Measurements from ENCODE around the gene SLC35G4.

The SLC35G4 gene

DNA sequence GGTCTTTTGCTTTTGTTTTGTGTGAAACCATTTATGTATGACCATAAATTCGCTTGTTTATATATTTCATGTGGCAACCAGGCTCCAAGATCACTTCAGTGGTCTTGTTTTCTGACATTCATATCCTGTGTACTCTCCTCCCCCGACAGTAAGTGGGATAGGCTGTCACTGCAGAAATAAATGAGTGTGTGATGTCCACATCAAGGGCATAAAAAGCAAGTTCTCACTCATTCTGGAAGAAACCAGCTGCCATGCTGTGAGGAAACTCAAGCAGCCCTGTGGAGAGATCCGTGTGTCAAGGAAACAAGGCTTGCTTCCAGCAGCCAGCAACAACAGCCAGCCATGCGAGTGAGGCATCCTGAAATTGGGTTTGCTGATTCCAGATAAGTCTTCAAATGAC is 40.4 kb downstream of the SLC35G4 start:
- no peak for DNase-seq
- H3K9me3 ChIP-seq (ENCODE audit: severe bottlenecking) = no peaks in the 10 kb centered on the region
- no peaks in the 10 kb centered on the region for H3K36me3 ChIP-seq
- H3K4me3 ChIP-seq (ENCODE audit: low read depth, low read length) = no peak overlapping the region
- no peak overlapping the region for H3K27ac ChIP-seq
- TF ChIP-seq, protein P1, sequence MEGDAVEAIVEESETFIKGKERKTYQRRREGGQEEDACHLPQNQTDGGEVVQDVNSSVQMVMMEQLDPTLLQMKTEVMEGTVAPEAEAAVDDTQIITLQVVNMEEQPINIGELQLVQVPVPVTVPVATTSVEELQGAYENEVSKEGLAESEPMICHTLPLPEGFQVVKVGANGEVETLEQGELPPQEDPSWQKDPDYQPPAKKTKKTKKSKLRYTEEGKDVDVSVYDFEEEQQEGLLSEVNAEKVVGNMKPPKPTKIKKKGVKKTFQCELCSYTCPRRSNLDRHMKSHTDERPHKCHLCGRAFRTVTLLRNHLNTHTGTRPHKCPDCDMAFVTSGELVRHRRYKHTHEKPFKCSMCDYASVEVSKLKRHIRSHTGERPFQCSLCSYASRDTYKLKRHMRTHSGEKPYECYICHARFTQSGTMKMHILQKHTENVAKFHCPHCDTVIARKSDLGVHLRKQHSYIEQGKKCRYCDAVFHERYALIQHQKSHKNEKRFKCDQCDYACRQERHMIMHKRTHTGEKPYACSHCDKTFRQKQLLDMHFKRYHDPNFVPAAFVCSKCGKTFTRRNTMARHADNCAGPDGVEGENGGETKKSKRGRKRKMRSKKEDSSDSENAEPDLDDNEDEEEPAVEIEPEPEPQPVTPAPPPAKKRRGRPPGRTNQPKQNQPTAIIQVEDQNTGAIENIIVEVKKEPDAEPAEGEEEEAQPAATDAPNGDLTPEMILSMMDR (IDR thresholded peaks at IDR 0.05; ENCODE audit: low read depth, low read length) = no peak
- peaks cover 24% of the 10 kb centered on the region for H3K27me3 ChIP-seq (ENCODE audit: insufficient read depth, low read depth, severe bottlenecking)

DNA sequence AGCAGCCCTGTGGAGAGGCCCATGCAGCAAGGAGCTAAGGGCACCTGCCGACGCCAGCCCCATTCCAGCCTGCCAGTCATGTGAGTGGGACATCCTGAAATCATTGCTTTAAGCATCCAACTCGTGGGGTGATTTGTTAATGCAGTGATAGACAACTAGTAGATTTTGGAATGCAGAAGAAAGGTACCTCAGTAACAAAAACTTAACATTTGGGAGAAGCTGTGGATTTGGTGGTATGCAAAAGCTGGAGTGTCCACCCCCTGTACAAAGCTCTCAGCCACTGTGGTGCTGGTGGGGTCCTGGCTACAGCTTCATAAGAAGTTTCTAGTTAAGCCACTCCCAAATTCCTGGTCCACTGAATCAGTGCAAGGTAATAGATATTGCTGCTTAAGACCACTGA is 42.5 kb downstream of the SLC35G4 start:
- TF ChIP-seq, protein P1 (IDR thresholded peaks at IDR 0.05; ENCODE audit: low read depth, low read length) = no peak
- Histone ChIP-seq H3K27ac (no peak overlapping the region), H3K27me3 (ENCODE audit: insufficient read depth, low read depth, severe bottlenecking) (peaks cover 28% of the 10 kb centered on the region), H3K36me3 (no peaks in the 10 kb centered on the region), H3K9me3 (ENCODE audit: severe bottlenecking) (no peaks in the 10 kb centered on the region), H3K4me3 (ENCODE audit: low read depth, low read length) (no peak overlapping the region)
- no peak for DNase-seq

DNA sequence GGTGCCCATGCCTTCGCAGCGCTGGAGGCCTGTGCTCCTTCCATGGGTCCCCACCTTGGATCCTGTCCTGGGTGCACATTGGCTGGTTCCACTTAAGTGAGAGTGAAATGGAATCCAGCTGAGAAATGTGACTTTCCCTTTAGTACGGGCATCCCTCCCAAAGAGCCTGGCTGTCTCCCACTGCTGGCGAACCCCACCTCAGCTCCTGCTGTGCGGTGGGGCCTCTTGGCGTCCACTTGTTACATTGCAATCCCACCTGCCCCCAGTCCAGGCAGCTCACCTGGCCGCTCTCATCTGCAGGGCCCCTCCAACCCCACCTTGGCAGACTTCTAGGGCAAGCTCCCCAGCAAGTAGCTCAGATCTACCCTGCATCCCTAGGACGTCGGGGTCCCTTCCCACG is 44.1 kb downstream of the SLC35G4 start:
- Histone ChIP-seq H3K36me3 (no peaks in the 10 kb centered on the region), H3K27ac (no peak overlapping the region)
- TF ChIP-seq, protein P1 (IDR thresholded peaks at IDR 0.05; ENCODE audit: low read depth, low read length) = no peak

DNA sequence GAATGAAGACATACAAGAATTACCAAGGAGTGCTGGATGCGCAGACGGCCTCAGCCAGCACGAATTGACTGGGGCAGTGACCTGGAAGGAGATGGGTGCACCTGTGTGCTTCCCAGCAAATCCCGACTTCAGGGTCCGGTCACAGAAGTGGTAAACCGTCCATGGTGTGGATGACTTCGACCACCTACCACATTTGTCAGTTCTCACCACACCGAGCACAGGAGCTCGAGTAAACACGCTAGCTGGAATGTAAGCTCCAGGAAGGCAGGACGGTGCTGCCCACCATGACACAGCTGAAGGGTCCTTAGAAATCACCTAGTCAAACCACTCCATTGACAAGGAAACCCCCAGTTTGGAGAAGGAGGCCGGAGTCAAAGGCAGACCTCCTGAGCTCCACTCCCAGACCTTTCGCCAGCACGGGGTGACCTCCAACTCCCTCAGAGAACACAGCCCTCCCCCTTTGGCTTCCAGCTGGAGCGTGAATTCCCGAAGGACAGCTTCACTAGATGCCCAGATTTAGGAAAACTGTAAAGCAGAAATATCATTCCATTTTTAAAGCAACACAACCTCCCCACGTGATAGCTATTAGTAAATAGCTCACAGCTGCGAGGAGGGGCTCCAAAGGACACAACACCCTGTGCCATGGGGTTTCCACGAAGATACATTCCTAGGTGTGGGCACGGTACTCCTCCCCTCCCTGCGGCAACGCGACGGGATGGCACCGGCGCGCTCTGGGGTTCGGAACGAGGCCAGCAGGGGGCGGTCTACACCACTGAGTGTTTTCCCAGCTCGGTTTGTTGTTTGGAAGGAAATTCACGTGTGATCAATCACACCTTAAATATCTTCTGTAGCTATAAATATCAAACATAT is 45.6 kb downstream of the SLC35G4 start:
- Histone ChIP-seq H3K27ac (no peak overlapping the region), H3K27me3 (ENCODE audit: insufficient read depth, low read depth, severe bottlenecking) (peaks cover 28% of the 10 kb centered on the region), H3K9me3 (ENCODE audit: severe bottlenecking) (no peaks in the 10 kb centered on the region), H3K36me3 (no peaks in the 10 kb centered on the region), H3K4me3 (ENCODE audit: low read depth, low read length) (no peak overlapping the region)
- DNase-seq = peak; percentile 66
- TF ChIP-seq, protein P1 (IDR thresholded peaks at IDR 0.05; ENCODE audit: low read depth, low read length) = peak; percentile 83

More for the DNA sequence above, 44.1 kb downstream of the SLC35G4 start:
- Histone ChIP-seq H3K4me3 (ENCODE audit: low read depth, low read length) (no peak overlapping the region), H3K27me3 (ENCODE audit: insufficient read depth, low read depth, severe bottlenecking) (peaks cover 28% of the 10 kb centered on the region), H3K9me3 (ENCODE audit: severe bottlenecking) (no peaks in the 10 kb centered on the region)
- DNase-seq = no peak

DNA sequence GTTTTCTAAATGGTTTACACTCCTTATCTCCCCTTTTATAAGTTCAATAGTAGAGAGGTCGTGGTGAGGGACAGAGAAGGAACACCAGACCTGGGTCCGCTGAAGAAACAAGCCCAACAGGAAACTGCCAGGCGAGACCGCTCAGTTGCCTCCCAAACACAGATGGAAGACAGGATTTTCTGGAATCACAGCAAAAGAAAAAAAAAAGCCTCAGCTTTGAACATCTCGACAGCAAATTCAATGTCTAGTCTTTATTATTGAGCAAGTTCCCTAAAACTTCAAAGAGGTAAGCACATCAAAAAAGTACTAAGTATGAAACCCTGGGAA is 46.2 kb downstream of the SLC35G4 start:
- Histone ChIP-seq H3K27ac (no peak overlapping the region), H3K4me3 (ENCODE audit: low read depth, low read length) (no peak overlapping the region), H3K27me3 (ENCODE audit: insufficient read depth, low read depth, severe bottlenecking) (peaks cover 23% of the 10 kb centered on the region), H3K36me3 (no peaks in the 10 kb centered on the region), H3K9me3 (ENCODE audit: severe bottlenecking) (no peaks in the 10 kb centered on the region)
- TF ChIP-seq, protein P1 (IDR thresholded peaks at IDR 0.05; ENCODE audit: low read depth, low read length) = no peak
- DNase-seq = no peak

DNA sequence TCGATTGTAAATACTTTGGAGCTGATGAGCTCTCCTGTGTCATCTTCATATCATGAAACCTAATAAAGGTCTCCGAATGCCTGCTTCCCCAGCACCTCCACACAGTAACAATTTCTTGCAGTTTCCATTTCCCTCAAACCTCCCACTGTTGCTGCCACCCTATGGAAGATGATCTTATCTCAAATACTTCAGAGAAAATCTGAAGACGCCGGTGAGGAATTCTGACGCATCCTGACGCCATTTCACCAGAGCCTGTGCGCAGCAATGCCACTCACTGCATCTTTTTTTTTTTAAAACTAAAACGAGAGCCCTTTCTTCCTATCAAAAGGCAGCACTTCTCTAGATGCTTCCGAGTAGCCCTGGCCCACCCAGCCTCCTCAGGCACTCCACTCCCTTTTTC is 47.8 kb downstream of the SLC35G4 start:
- Histone ChIP-seq H3K27me3 (ENCODE audit: insufficient read depth, low read depth, severe bottlenecking) (peaks cover 19% of the 10 kb centered on the region), H3K4me3 (ENCODE audit: low read depth, low read length) (no peak overlapping the region), H3K36me3 (no peaks in the 10 kb centered on the region), H3K27ac (no peak overlapping the region), H3K9me3 (ENCODE audit: severe bottlenecking) (no peaks in the 10 kb centered on the region)
- TF ChIP-seq, protein P1 (IDR thresholded peaks at IDR 0.05; ENCODE audit: low read depth, low read length) = no peak
- DNase-seq = no peak

All from WERI-Rb-1 (cell line).